H9 (cell line): ENCODE results near the gene DPAGT1. TPM values are rescaled to one million over a fixed set of nuclear protein-coding genes. Genes with fewer than 3 reads are reported as not detected.

Experiments used
- DNase-seq: peaks from one replicate; pipeline ENCODE4 v3.0.0-alpha.2; 2017
- H2AFZ ChIP-seq: one replicate; pipeline ENCODE4 v1.6.1; 2013; ENCODE audit warnings: mild to moderate bottlenecking, low read length, control low read depth, moderate library complexity
- H2AK5ac ChIP-seq: 2 replicates; pipeline ENCODE4 v1.6.1; 2013; ENCODE audit warnings: low read length, control low read depth, mixed read lengths; ENCODE audit not compliant: insufficient read length
- H2BK120ac ChIP-seq: one replicate; pipeline ENCODE4 v1.6.1; 2013; ENCODE audit warnings: low read depth, mild to moderate bottlenecking, low read length, control low read depth, inconsistent platforms; ENCODE audit not compliant: poor library complexity, severe bottlenecking
- H2BK12ac ChIP-seq: 2 replicates; pipeline ENCODE4 v1.6.1; 2013; ENCODE audit warnings: low read length, control low read depth, mixed read lengths, low read depth; ENCODE audit not compliant: insufficient read length
- H2BK15ac ChIP-seq: 2 replicates; pipeline ENCODE4 v1.6.1; 2013; ENCODE audit warnings: low read depth, low read length, control low read depth
- H2BK20ac ChIP-seq: one replicate; pipeline ENCODE4 v1.6.1; 2013; ENCODE audit warnings: low read depth, mild to moderate bottlenecking, low read length, control low read depth, inconsistent platforms; ENCODE audit not compliant: poor library complexity, severe bottlenecking
- H2BK5ac ChIP-seq: 2 replicates; pipeline ENCODE4 v1.6.1; 2013; ENCODE audit warnings: low read length, control low read depth, mixed read lengths; ENCODE audit not compliant: insufficient read length
- H3K14ac ChIP-seq: 2 replicates; pipeline ENCODE4 v1.6.1; 2013; ENCODE audit warnings: low read length, control low read depth; ENCODE audit not compliant: insufficient read depth
- H3K18ac ChIP-seq: 2 replicates; pipeline ENCODE4 v1.6.1; 2013; ENCODE audit warnings: low read depth, mild to moderate bottlenecking, mixed read lengths, low read length, control low read depth; ENCODE audit not compliant: insufficient read length
- H3K23ac ChIP-seq: 2 replicates; pipeline ENCODE4 v1.6.1; 2013; ENCODE audit warnings: low read length, control low read depth, mixed read lengths, low read depth; ENCODE audit not compliant: insufficient read length
- H3K23me2 ChIP-seq: 2 replicates; pipeline ENCODE4 v1.6.1; 2013; ENCODE audit warnings: low read depth, mild to moderate bottlenecking, mixed read lengths, low read length, control low read depth; ENCODE audit not compliant: insufficient read length, poor library complexity, severe bottlenecking
- H3K27ac ChIP-seq: 2 replicates; pipeline ENCODE4 v1.5.1; 2013; ENCODE audit warnings: low read length, control low read depth, mixed read lengths, low read depth; ENCODE audit not compliant: insufficient read length
- H3K27me3 ChIP-seq: 2 replicates; pipeline ENCODE4 v1.6.1; 2013; ENCODE audit warnings: low read length, control low read depth, inconsistent platforms; ENCODE audit not compliant: insufficient read depth
- H3K4ac ChIP-seq: 2 replicates; pipeline ENCODE4 v1.6.1; 2013; ENCODE audit warnings: low read depth, mild to moderate bottlenecking, control low read depth, inconsistent platforms, low read length, moderate library complexity
- H3K4me1 ChIP-seq: 2 replicates; pipeline ENCODE4 v1.6.1; 2013; ENCODE audit warnings: low read length, control low read depth, inconsistent platforms; ENCODE audit not compliant: insufficient read depth
- H3K4me2 ChIP-seq: 2 replicates; pipeline ENCODE4 v1.6.1; 2013; ENCODE audit warnings: low read length, control low read depth, mixed read lengths; ENCODE audit not compliant: insufficient read length, insufficient read depth
- H3K56ac ChIP-seq: 2 replicates; pipeline ENCODE4 v1.6.1; 2013; ENCODE audit warnings: low read depth, mild to moderate bottlenecking, mixed read lengths, low read length, control low read depth; ENCODE audit not compliant: insufficient read length
- H3K79me1 ChIP-seq: 2 replicates; pipeline ENCODE4 v1.6.1; 2013; ENCODE audit warnings: low read depth, mild to moderate bottlenecking, moderate library complexity, low read length, control low read depth, inconsistent platforms; ENCODE audit not compliant: insufficient read depth, poor library complexity, severe bottlenecking
- H3K79me2 ChIP-seq: 2 replicates; pipeline ENCODE4 v1.6.1; 2013; ENCODE audit warnings: low read length, control low read depth, inconsistent platforms; ENCODE audit not compliant: insufficient read depth
- H3K9ac ChIP-seq: 2 replicates; pipeline ENCODE4 v1.6.1; 2013; ENCODE audit warnings: low read length, control low read depth, mixed read lengths; ENCODE audit not compliant: insufficient read length; ENCODE audit errors: extremely low read depth
- H3K9me3 ChIP-seq: one replicate; pipeline ENCODE4 v1.6.1; 2013; ENCODE audit warnings: low read depth, low read length, inconsistent platforms; ENCODE audit not compliant: control insufficient read depth
- H3T11ph ChIP-seq: one replicate; pipeline ENCODE4 v1.6.1; 2013; ENCODE audit warnings: mild to moderate bottlenecking, low read length, control low read depth, inconsistent platforms
- H4K20me1 ChIP-seq: one replicate; pipeline ENCODE4 v1.6.1; 2013; ENCODE audit not compliant: control insufficient read depth, insufficient read length, insufficient read depth
- H4K5ac ChIP-seq: 2 replicates; pipeline ENCODE4 v1.6.1; 2013; ENCODE audit warnings: low read depth, mild to moderate bottlenecking, mixed read lengths, low read length, control low read depth; ENCODE audit not compliant: insufficient read length
- H4K8ac ChIP-seq: replicated peaks from 2 replicates; pipeline ENCODE4 v1.6.1; 2013; ENCODE audit warnings: low read length, control low read depth, mixed read lengths, low read depth; ENCODE audit not compliant: insufficient read length
- H4K91ac ChIP-seq: 2 replicates; pipeline ENCODE4 v1.6.1; 2013; ENCODE audit warnings: low read depth, mild to moderate bottlenecking, moderate library complexity, mixed read lengths, low read length, control low read depth; ENCODE audit not compliant: insufficient read length
- H3K27ac Mint-ChIP-seq, 3 experiments: 2 replicates in 2 of 3; 3 replicates in 1 of 3; pipeline ENCODE4 v1.8.0; 2020 to 2021; ENCODE audit warnings: mixed read lengths in 3 of 3, mild to moderate bottlenecking in 1 of 3, moderate library complexity in 1 of 3
- H3K27me3 Mint-ChIP-seq: 2 replicates; pipeline ENCODE4 v1.8.0; 2021; ENCODE audit warnings: low read depth, mild to moderate bottlenecking, moderate library complexity, mixed read lengths
- H3K36me3 Mint-ChIP-seq, 3 experiments: 2 replicates in 2 of 3; 3 replicates in 1 of 3; pipeline ENCODE4 v1.8.0; 2020 to 2021; ENCODE audit warnings: low read depth in 3 of 3, mixed read lengths in 3 of 3; ENCODE audit not compliant: insufficient read depth in 1 of 3
- H3K4me1 Mint-ChIP-seq, 2 experiments: 2 replicates each; pipeline ENCODE4 v1.8.0; 2020; ENCODE audit warnings: mixed read lengths in 2 of 2
- H3K4me3 Mint-ChIP-seq, 2 experiments: 2 replicates in 1 of 2; 3 replicates in 1 of 2; pipeline ENCODE4 v1.8.0; 2020 to 2021; ENCODE audit warnings: mild to moderate bottlenecking in 2 of 2, mixed read lengths in 2 of 2, moderate library complexity in 1 of 2
- H3K9me3 Mint-ChIP-seq, 2 experiments: 2 replicates in 1 of 2; 3 replicates in 1 of 2; pipeline ENCODE4 v1.8.0; 2020; ENCODE audit warnings: mild to moderate bottlenecking in 2 of 2, mixed read lengths in 2 of 2, moderate library complexity in 1 of 2
- CTCF ChIP-seq: fragments of 200-600 bp; sonication (generic); conservative IDR thresholded peaks from 3 replicates; pipeline ENCODE4 v1.8.0; 2021; ENCODE audit warnings: antibody characterized with exemption, mild to moderate bottlenecking
- WGBS: extraction: QIAGEN DNeasy Blood & Tissue Kit; methylation state at CpG from one replicate; pipeline ENCODE4 v1.1.7; 2013; ENCODE audit warnings: missing lambda C conversion rate, low lambda C conversion rate, mixed read lengths; ENCODE audit not compliant: insufficient read length; ENCODE audit errors: extremely low coverage; 5-methylcytosine and 5-hydroxymethylcytosine counted together
- total RNA-seq: library from RNA; stranded (reverse); gene quantifications from 2 replicates; pipeline ENCODE4 v1.2.1, GENCODE V29; 2021

DPAGT1 gene
- total RNA-seq, 1 experiment from 2014 or later, result 43.6 TPM

- Mint-ChIP-seq H3K36me3 (peaks cover 11 to 29% (median 23%) of the 10 kb centered on the region in 3 experiments; a peak in 6 of 7 replicates), H3K4me1 (peaks cover 7 to 13% of the 10 kb centered on the region in 2 experiments; a peak in 3 of 4 replicates), H3K27ac (peak within 1 kb of the TSS; percentile 96 to 99 (median 98)), H3K27me3 (no peaks in the 10 kb centered on the region), H3K4me3 (peak within 1 kb of the TSS; percentile 98), H3K9me3 (no peaks in the 10 kb centered on the region)
- no peak within 1 kb of the TSS for H3K23ac ChIP-seq
- H4K8ac ChIP-seq, result no peak within 1 kb of the TSS
- no peak within 1 kb of the TSS for H2BK15ac ChIP-seq
- H2BK5ac ChIP-seq, result no peak within 1 kb of the TSS
- no peaks in the 10 kb centered on the region for H3K27me3 ChIP-seq
- no peak within 1 kb of the TSS for H2AK5ac ChIP-seq
- H3T11ph ChIP-seq, result no peak within 1 kb of the TSS
- no peaks in the 10 kb centered on the region for H4K20me1 ChIP-seq
- peak within 1 kb of the TSS; percentile 40 for H2BK120ac ChIP-seq
- H4K5ac ChIP-seq, result no peak within 1 kb of the TSS
- H3K27ac ChIP-seq, result no peak within 1 kb of the TSS
- peak; percentile 96 for DNase-seq
- peak within 1 kb of the TSS; percentile 95 for H3K14ac ChIP-seq
- no peak for TF ChIP-seq CTCF
- no peak within 1 kb of the TSS; the same call in 1 of the 2 replicates for H3K4ac ChIP-seq
- H3K9me3 ChIP-seq, result no peaks in the 10 kb centered on the region
- no peaks in the 10 kb centered on the region for H3K79me1 ChIP-seq
- H3K9ac ChIP-seq, result peak within 1 kb of the TSS; percentile 80
- peaks cover 4% of the 10 kb centered on the region for H3K23me2 ChIP-seq
- no peak within 1 kb of the TSS for H3K56ac ChIP-seq
- H3K79me2 ChIP-seq, result no peaks in the 10 kb centered on the region; the same call in 1 of the 2 replicates
- peak within 1 kb of the TSS; percentile 92 for H3K18ac ChIP-seq
- no peak within 1 kb of the TSS for H4K91ac ChIP-seq
- no CpG with 5 or more reads among the region's 45 CpGs for WGBS
- H2AFZ ChIP-seq, result no peak within 1 kb of the TSS
- no peaks in the 10 kb centered on the region for H3K4me1 ChIP-seq
- peak within 1 kb of the TSS; percentile 75 for H3K4me2 ChIP-seq
- H2BK12ac ChIP-seq, result no peak within 1 kb of the TSS
- H2BK20ac ChIP-seq, result no peak within 1 kb of the TSS
Measured at GRCh38 chr11:119084663-119085436, 16.8 kb downstream of the DPAGT1 start, which contains the start of gene HMBS. Gene HMBS (plus strand): TSS chr11:119084881. CDS start chr11:119085034, 153 bp downstream.
